HG02943 (cell line): Measurements from ENCODE around the gene CLIP4.

ENCODE experiments used
- ATAC-seq: cut with Tn5 transposase; IDR thresholded peaks from one replicate; pipeline ENCODE4 v1.9.1; 2021; ENCODE audit warnings: mild to moderate bottlenecking, low read depth, moderate library complexity; ENCODE audit not compliant: unreplicated experiment

CLIP4 gene

GRCh38 chr2:29235411-29235810 is 120.2 kb downstream of the CLIP4 start:
- ATAC-seq = no peak

- ATAC-seq = no peak
These were observed 120.9 kb downstream of the CLIP4 start for GRCh38 chr2:29236074-29236473.

- no peak for ATAC-seq
These were observed 123.3 kb downstream of the CLIP4 start for GRCh38 chr2:29238497-29238896.
